Kidney (tissue), 14 donors: Measurements from ENCODE around the gene ALK. TPM values are rescaled to one million over a fixed set of nuclear protein-coding genes. Genes with fewer than 3 reads are reported as not detected.

Experiments used
- DNase-seq, 5 donors: peaks; one replicate each; pipeline ENCODE4 v3.0.0-alpha.2; 2013 to 2020
- FAIRE-seq: peaks from 2 replicates; lab custom pipeline; 2012; peaks lifted over from hg19 to GRCh38; lab: Jason Lieb, UNC
- H3K27ac ChIP-seq, 2 donors: one replicate each; pipeline ENCODE4 v1.7.0; 2013; ENCODE audit warnings: low read depth in 2 of 2, low read length in 2 of 2, inconsistent platforms in 1 of 2
- H3K27me3 ChIP-seq: one replicate; pipeline ENCODE4 v1.7.1; 2013; ENCODE audit warnings: low read length, inconsistent platforms; ENCODE audit not compliant: control insufficient read depth, insufficient read depth
- H3K36me3 ChIP-seq, 3 donors: one replicate each; pipeline versions ENCODE4 v1.7.0 to v1.7.1; 2013; ENCODE audit warnings: low read length in 3 of 3, control low read depth in 1 of 3, inconsistent platforms in 1 of 3; ENCODE audit not compliant: insufficient read depth in 3 of 3, control insufficient read depth in 2 of 3
- H3K4me1 ChIP-seq, 3 donors: one replicate each; pipeline versions ENCODE4 v1.7.0 to v1.7.1; 2013; ENCODE audit warnings: low read length in 3 of 3, inconsistent platforms in 1 of 3, low read depth in 1 of 3; ENCODE audit not compliant: control insufficient read depth in 2 of 3, insufficient read depth in 2 of 3
- H3K4me3 ChIP-seq, 3 donors: one replicate each; pipeline versions ENCODE4 v1.7.0 to v1.8.1; 2013; ENCODE audit warnings: low read length in 3 of 3, control low read depth in 1 of 3, inconsistent platforms in 1 of 3
- H3K9ac ChIP-seq, 3 donors: one replicate each; pipeline versions ENCODE4 v1.7.0 to v1.7.1; 2013; ENCODE audit warnings: low read length in 3 of 3, control low read depth in 1 of 3, inconsistent platforms in 1 of 3
- H3K9me3 ChIP-seq, 3 donors: one replicate each; pipeline versions ENCODE4 v1.7.0 to v1.7.1; 2013; ENCODE audit warnings: low read length in 3 of 3, control low read depth in 1 of 3, inconsistent platforms in 1 of 3; ENCODE audit not compliant: control insufficient read depth in 2 of 3, insufficient read depth in 1 of 3
- intact Hi-C: fragments of 100-400 bp; cut with DNase I; formaldehyde crosslinking; loops from one replicate; pipeline ENCODE4 v1.11.1; 2022
- polyA plus RNA-seq: library from polyadenylated mRNA; stranded (reverse); fragments of 350-450 nt; fragmentation: Illumina TruSeq; extraction: RNeasy Lipid Tissue Mini Kit (QIAGEN cat#74804); gene quantifications from one replicate; pipeline ENCODE4 v1.2.3, GENCODE V29; 2014; ENCODE audit warnings: low read depth, low replicate concordance; ENCODE audit not compliant: insufficient read depth
- total RNA-seq: library from RNA; stranded (reverse); fragmentation: NEBNext Ultra II Directional; extraction: Animal tissue kit (Norgen Biotek cat#: 25700); gene quantifications from one replicate; pipeline ENCODE4 v1.2.1, GENCODE V29; 2021
- TF ChIP-seq, protein P1 (sequence below): IDR thresholded peaks from 3 replicates; pipeline ENCODE4 v1.5.1; 2012; ENCODE audit warnings: mild to moderate bottlenecking, moderate library complexity, borderline replicate concordance; ENCODE audit not compliant: insufficient read depth; ENCODE audit errors: extremely low read depth
- donor health status: control.
- donor health status: control.
- donor health status: control.
- donor health status: control.
- donor health status: control.
- donor health status: DM: yes; HTN: yes; CAD: no.
- donor health status: Normal renal cell carcinoma (clear cell type).

The ALK gene
- total and polyA plus RNA-seq, 2 donors from 2014 or later: 0.13 TPM; not detected in 1

DNA sequence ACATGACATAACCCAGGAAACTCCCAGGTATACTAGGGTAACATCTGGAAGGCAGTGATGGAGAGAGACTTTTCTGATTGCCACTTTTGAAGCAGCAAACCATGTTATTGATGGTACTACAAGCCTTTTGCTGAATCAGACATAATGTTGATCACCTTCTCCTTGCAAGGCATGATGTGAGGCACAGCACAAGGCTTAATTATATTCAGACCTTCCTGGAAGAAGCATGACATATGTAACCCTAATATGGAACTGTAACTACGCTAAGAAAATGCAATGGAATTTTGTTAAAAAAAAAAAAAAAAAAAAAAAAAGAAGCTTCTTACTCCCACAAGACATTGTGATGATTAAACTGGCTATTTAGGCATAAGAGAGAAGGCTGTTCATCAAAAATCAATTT, 145.4 kb downstream of the ALK start:
- no peaks in the 10 kb centered on the region for H3K36me3 ChIP-seq
- H3K27me3 ChIP-seq: no peaks in the 10 kb centered on the region
- H3K4me1 ChIP-seq: no peaks in the 10 kb centered on the region
- DNase-seq: no peak
- H3K4me3 ChIP-seq: no peak overlapping the region
- no peak overlapping the region for H3K27ac ChIP-seq
- H3K9ac ChIP-seq: no peak overlapping the region
- no peaks in the 10 kb centered on the region for H3K9me3 ChIP-seq
- no peak for FAIRE-seq
- intact Hi-C loops: no loop called here
- TF ChIP-seq, protein P1, sequence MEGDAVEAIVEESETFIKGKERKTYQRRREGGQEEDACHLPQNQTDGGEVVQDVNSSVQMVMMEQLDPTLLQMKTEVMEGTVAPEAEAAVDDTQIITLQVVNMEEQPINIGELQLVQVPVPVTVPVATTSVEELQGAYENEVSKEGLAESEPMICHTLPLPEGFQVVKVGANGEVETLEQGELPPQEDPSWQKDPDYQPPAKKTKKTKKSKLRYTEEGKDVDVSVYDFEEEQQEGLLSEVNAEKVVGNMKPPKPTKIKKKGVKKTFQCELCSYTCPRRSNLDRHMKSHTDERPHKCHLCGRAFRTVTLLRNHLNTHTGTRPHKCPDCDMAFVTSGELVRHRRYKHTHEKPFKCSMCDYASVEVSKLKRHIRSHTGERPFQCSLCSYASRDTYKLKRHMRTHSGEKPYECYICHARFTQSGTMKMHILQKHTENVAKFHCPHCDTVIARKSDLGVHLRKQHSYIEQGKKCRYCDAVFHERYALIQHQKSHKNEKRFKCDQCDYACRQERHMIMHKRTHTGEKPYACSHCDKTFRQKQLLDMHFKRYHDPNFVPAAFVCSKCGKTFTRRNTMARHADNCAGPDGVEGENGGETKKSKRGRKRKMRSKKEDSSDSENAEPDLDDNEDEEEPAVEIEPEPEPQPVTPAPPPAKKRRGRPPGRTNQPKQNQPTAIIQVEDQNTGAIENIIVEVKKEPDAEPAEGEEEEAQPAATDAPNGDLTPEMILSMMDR: no peak

DNA sequence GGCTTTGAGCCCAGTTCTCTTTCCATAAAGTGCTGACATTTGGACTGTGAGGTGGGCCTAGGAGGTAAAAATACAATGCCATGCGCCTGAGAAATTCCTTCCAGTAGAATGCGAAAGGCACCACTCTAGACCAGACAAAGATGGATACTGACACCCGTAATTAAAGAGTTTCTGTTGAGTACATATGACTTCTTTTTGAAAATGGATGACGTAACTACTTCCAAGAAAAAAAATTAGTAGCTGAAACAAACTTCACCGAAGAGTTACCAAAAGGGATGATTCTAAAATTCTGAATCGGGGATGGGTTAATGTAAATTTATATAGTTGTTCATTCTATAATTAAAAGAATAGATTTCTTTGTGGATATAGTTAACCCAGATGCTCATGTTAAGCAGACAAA, 146.8 kb downstream of the ALK start:
- no peak overlapping the region for H3K4me3 ChIP-seq
- no peaks in the 10 kb centered on the region for H3K4me1 ChIP-seq
- no peaks in the 10 kb centered on the region for H3K27me3 ChIP-seq
- no peak overlapping the region for H3K9ac ChIP-seq
- intact Hi-C loops: no loop called here
- no peak for FAIRE-seq
- TF ChIP-seq, protein P1: no peak
- H3K9me3 ChIP-seq: peaks cover 0 to 3% (median 0%) of the 10 kb centered on the region in 3 donors
- H3K27ac ChIP-seq: no peak overlapping the region
- H3K36me3 ChIP-seq: no peaks in the 10 kb centered on the region
- no peak for DNase-seq

DNA sequence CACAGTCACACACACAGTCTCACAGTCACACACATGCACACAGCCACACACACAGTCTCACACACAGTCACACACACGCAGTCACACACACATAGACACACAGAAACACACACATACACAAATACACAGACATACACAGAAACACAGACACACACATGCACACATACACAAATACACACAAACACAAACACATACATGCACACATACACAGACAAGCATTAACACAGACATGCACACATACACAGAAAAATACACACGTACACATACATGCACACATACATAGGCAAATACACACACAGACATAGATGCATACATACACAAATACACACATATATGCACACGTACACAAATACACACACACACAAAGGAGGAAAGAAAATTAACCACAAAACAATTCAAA, 150.5 kb downstream of the ALK start:
- Histone ChIP-seq H3K4me3 (no peak overlapping the region), H3K36me3 (no peaks in the 10 kb centered on the region), H3K27ac (no peak overlapping the region), H3K4me1 (no peaks in the 10 kb centered on the region), H3K9ac (no peak overlapping the region), H3K27me3 (no peaks in the 10 kb centered on the region), H3K9me3 (peaks cover 0 to 3% (median 0%) of the 10 kb centered on the region in 3 donors)
- DNase-seq: no peak
- FAIRE-seq: no peak
- TF ChIP-seq, protein P1: no peak
- intact Hi-C loops: no loop called here

DNA sequence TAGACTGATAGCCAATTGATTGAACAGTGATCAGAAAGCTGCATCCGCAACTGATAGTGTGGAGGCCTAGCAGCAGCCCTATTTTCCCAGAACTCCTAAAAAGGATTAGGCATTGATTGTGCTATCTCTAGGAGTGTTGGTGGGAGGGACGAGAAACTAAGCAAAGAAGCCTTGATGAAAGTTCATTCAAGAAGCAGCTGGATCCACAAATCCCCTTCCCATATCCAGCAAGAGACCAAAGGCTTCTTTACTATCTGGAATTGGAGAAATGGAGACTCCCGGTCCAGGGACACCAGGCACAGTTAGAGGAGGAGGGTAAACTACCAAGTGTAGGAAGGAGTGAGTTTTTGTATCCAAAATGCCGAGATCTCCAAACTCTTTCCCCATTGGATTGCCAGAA, 151.5 kb downstream of the ALK start:
- Histone ChIP-seq H3K27me3 (no peaks in the 10 kb centered on the region), H3K9me3 (peaks cover 0 to 3% (median 0%) of the 10 kb centered on the region in 3 donors), H3K4me3 (no peak overlapping the region), H3K9ac (no peak overlapping the region), H3K36me3 (no peaks in the 10 kb centered on the region), H3K4me1 (no peaks in the 10 kb centered on the region), H3K27ac (no peak overlapping the region)
- DNase-seq (no peak), FAIRE-seq (no peak)
- TF ChIP-seq, protein P1: no peak
- intact Hi-C loops: no loop called here
